K562 (cell line): ENCODE measurements around the gene MYCL. TPM values are rescaled to one million over a fixed set of nuclear protein-coding genes. Genes with fewer than 3 reads are reported as not detected.

Experiments
- ATAC-seq: fragments of 200-7000 bp; cut with Tn5 transposase; 3 replicates; pipeline ENCODE4 v1.9.1; 2020; ENCODE audit warnings: moderate library complexity
- BruUV-seq: library from RNA; stranded (reverse); fragments of 400-500 nt; replicated peaks from 2 replicates; lab custom pipeline; 2021; lab: Mats Ljungman, UMichigan
- CTCF ChIA-PET: fragments of 300-600 bp; formaldehyde crosslinking; extraction: SDS; loops from one replicate; lab custom pipeline; 2021; ENCODE audit warnings: low intra/inter-chr PET ratio; lab: Yijun Ruan, JAX
- POLR2A ChIA-PET: fragments of 300-600, 350-650 bp; sonication (Branson Sonifier 250); formaldehyde crosslinking; extraction: SDS; loops from one replicate; lab custom pipeline; 2021; ENCODE audit warnings: antibody characterized with exemption, inconsistent platforms; lab: Yijun Ruan, JAX
- DNase-seq, 4 experiments: peaks; one replicate each; pipeline versions ENCODE4 v3.0.0 to v3.0.0-alpha.2; 2011 to 2018; ENCODE audit warnings: low spot score in 3 of 4, mixed read lengths in 3 of 4; ENCODE audit errors: extremely low read depth in 1 of 4
- FAIRE-seq: peaks from 2 replicates; lab custom pipeline; 2011; peaks lifted over from hg19 to GRCh38; lab: Jason Lieb, UNC
- H2AFZ ChIP-seq: 2 replicates; pipeline ENCODE4 v1.6.0; 2011; ENCODE audit warnings: low read depth, low read length, control low read depth, inconsistent platforms
- H3K27ac ChIP-seq: fragments of 200-600 bp; 3 replicates; pipeline ENCODE4 v1.8.0; 2011; ENCODE audit warnings: low read depth, mild to moderate bottlenecking, control low read depth, inconsistent platforms, low read length, moderate library complexity, mixed read lengths; ENCODE audit errors: extremely low read depth
- H3K27me3 ChIP-seq, 2 experiments: fragments of 300-600 bp in 1 of 2; 2 replicates in 1 of 2; 3 replicates in 1 of 2; pipeline versions ENCODE4 v1.6.0 to v1.8.0; 2011; ENCODE audit warnings: inconsistent platforms in 2 of 2, low read length in 2 of 2, mild to moderate bottlenecking in 1 of 2, mixed read lengths in 1 of 2, moderate library complexity in 1 of 2; ENCODE audit not compliant: control insufficient read depth in 2 of 2, insufficient read depth in 2 of 2
- H3K36me3 ChIP-seq: fragments of 300-600 bp; 3 replicates; pipeline ENCODE4 v1.8.0; 2011; ENCODE audit warnings: mild to moderate bottlenecking, low read length, inconsistent platforms; ENCODE audit not compliant: control insufficient read depth, insufficient read depth
- H3K4me1 ChIP-seq, 2 experiments: fragments of 200-600 bp in 1 of 2; replicated peaks in 1 of 2; 2 replicates in 1 of 2; 3 replicates in 1 of 2; pipeline versions ENCODE4 v1.5.1 to v1.8.0; 2011; ENCODE audit warnings: inconsistent platforms in 2 of 2, low read length in 2 of 2, mild to moderate bottlenecking in 1 of 2, mixed read lengths in 1 of 2, moderate library complexity in 1 of 2; ENCODE audit not compliant: control insufficient read depth in 2 of 2, insufficient read depth in 2 of 2
- H3K4me2 ChIP-seq: 2 replicates; pipeline ENCODE4 v1.6.1; 2011; ENCODE audit warnings: low read length, control low read depth, inconsistent platforms, mixed read lengths; ENCODE audit not compliant: insufficient read depth
- H3K4me3 ChIP-seq: fragments of 200-600 bp; sonication (generic), shearing (Covaris generic); 2 replicates; pipeline ENCODE4 v1.5.1; 2016; ENCODE audit warnings: control low read depth, inconsistent platforms
- H3K79me2 ChIP-seq: fragments of 200-600 bp; 3 replicates; pipeline ENCODE4 v1.8.0; 2011; ENCODE audit warnings: low read length, inconsistent platforms; ENCODE audit not compliant: control insufficient read depth, insufficient read depth
- H3K9ac ChIP-seq, 2 experiments: 2 replicates each; pipeline versions ENCODE4 v1.6.0 to v1.6.1; 2011; ENCODE audit warnings: low read depth in 2 of 2, low read length in 2 of 2, control low read depth in 1 of 2, inconsistent platforms in 1 of 2, mild to moderate bottlenecking in 1 of 2, mixed read lengths in 1 of 2; ENCODE audit not compliant: insufficient read depth in 1 of 2
- H3K9me1 ChIP-seq: one replicate; pipeline ENCODE4 v1.6.0; 2011; ENCODE audit warnings: inconsistent platforms, mild to moderate bottlenecking, low read length, moderate library complexity; ENCODE audit not compliant: control insufficient read depth, insufficient read depth
- H3K9me3 ChIP-seq: replicated peaks from 2 replicates; pipeline ENCODE4 v1.5.1; 2011; ENCODE audit warnings: low read depth, low read length, inconsistent platforms; ENCODE audit not compliant: control insufficient read depth, insufficient read depth
- H4K20me1 ChIP-seq: replicated peaks from 2 replicates; pipeline ENCODE4 v1.6.1; 2011; ENCODE audit warnings: low read length, inconsistent platforms, mixed read lengths; ENCODE audit not compliant: control insufficient read depth, insufficient read depth
- ATF2 ChIP-seq: sonication (generic); formaldehyde crosslinking; IDR thresholded peaks from 2 replicates; pipeline ENCODE4 v1.8.1; 2022; ENCODE audit warnings: missing genetic modification reagents
- EWSR1 ChIP-seq: fragments of 450-650 bp; IDR thresholded peaks from 2 replicates; pipeline ENCODE4 v1.6.1; 2018; ENCODE audit warnings: borderline replicate concordance, mild to moderate bottlenecking, low read depth, moderate library complexity; ENCODE audit not compliant: partially characterized antibody
- FUS ChIP-seq: fragments of 200-400 bp; formaldehyde crosslinking; optimal IDR thresholded peaks from 2 replicates; pipeline ENCODE3; 2017; ENCODE audit warnings: low read depth, low read length
- KDM1A ChIP-seq, 2 experiments: fragments of 450-650 bp; IDR thresholded peaks; 2 replicates each; pipeline ENCODE4 v1.6.1; 2016; ENCODE audit warnings: mild to moderate bottlenecking in 2 of 2
- MAX ChIP-seq: sonication (generic); formaldehyde crosslinking; IDR thresholded peaks from 2 replicates; pipeline ENCODE4 v1.9.0; 2022; ENCODE audit warnings: mild to moderate bottlenecking, missing genetic modification reagents
- NFE2L1 ChIP-seq: fragments of 450-650 bp; IDR thresholded peaks from 2 replicates; pipeline ENCODE4 v1.6.1; 2016; ENCODE audit warnings: missing genetic modification characterization, low read depth, mild to moderate bottlenecking, missing compliant biosample characterization, moderate library complexity, borderline replicate concordance
- POLR3A ChIP-seq: IDR thresholded peaks from 2 replicates; pipeline ENCODE4 v1.6.1; 2011; ENCODE audit warnings: borderline replicate concordance, mild to moderate bottlenecking, moderate library complexity; ENCODE audit not compliant: insufficient read length, insufficient read depth; ENCODE audit errors: extremely low read depth
- ZBED1 ChIP-seq: IDR thresholded peaks from 2 replicates; pipeline ENCODE4 v1.6.1; 2014
- ZNF121 ChIP-seq: sonication (generic); formaldehyde crosslinking; conservative IDR thresholded peaks from 2 replicates; pipeline ENCODE4 v1.8.0; 2022; ENCODE audit warnings: missing genetic modification reagents
- ZNF274 ChIP-seq: IDR thresholded peaks from 2 replicates; pipeline ENCODE4 v1.6.1; 2011; ENCODE audit warnings: low read depth, mild to moderate bottlenecking, low read length, moderate library complexity, borderline replicate concordance
- WGBS: fragments of 100-300 bp; shearing (Covaris generic); methylation state at CpG from one replicate; pipeline ENCODE4 v1.1.6; 2016; ENCODE audit warnings: low coverage, mixed read lengths; ENCODE audit not compliant: insufficient coverage; ENCODE audit errors: missing lambda C conversion rate; 5-methylcytosine and 5-hydroxymethylcytosine counted together
- in situ Hi-C: fragments of 300-500 bp; cut with MboI; formaldehyde crosslinking; loops from 4 replicates; pipeline ENCODE4 v1.15.0; 2018; ENCODE audit warnings: inconsistent platforms, mixed read lengths
- intact Hi-C: fragments of 100-400 bp; cut with micrococcal nuclease; formaldehyde crosslinking; loops from 2 replicates; pipeline ENCODE4 v1.14.2; 2022
- polyA plus RNA-seq, 8 experiments: library from polyadenylated mRNA; depleted of rRNA in 4 of 8; stranded (reverse) in 5 of 8; unstranded in 3 of 8; fragments of >200 nt; fragmentation: Nextera tagmentation in 2 of 8; fragmentation: Illumina TruSeq in 1 of 8; extraction: Ambion mirVana in 2 of 8; extraction: Trizol in 1 of 8; gene quantifications; 2 replicates each; pipeline versions ENCODE4 v1.2.1 to v1.2.3, GENCODE V29; 2011 to 2014; ENCODE audit warnings: inconsistent platforms in 1 of 8, missing spikeins in 1 of 8
- total RNA-seq, 7 experiments: library from RNA; depleted of rRNA in 6 of 7; stranded (reverse); fragments of >200 nt in 6 of 7; fragmentation: Illumina TruSeq in 2 of 7; extraction: Trizol in 2 of 7; gene quantifications; 2 replicates each; pipeline versions ENCODE4 v1.2.1 to v1.2.3, GENCODE V29; 2011 to 2021; ENCODE audit warnings: low replicate concordance in 1 of 7

Gene MYCL
- total and polyA plus RNA-seq, 9 of the 15 experiments (the other 6 are each of a cell fraction or from before 2014, with no cell fraction given): 3.5 to 22.0 (median 12.8) TPM

GRCh38 chr1:39926343-39926793, 24.7 kb upstream of the MYCL start (continued):
- TF ChIP-seq POLR3A (no peak), FUS (no peak), EWSR1 (no peak), ZNF274 (no peak)

GRCh38 chr1:39925721-39926342, 24.1 kb upstream of the MYCL start:
- FAIRE-seq: no peak
- BruUV-seq: no TSS peak
- Histone ChIP-seq H3K4me3 (no peak overlapping the region), H4K20me1 (no peaks in the 10 kb centered on the region), H3K9me1 (no peaks in the 10 kb centered on the region), H3K9ac (peak overlapping the region in 1 of 2 experiments; percentile 27; a peak in 1 of 4 replicates), H3K4me1 (peaks cover 0 to 5% of the 10 kb centered on the region in 2 experiments; a peak in 2 of 5 replicates), H3K27me3 (peaks cover 22 to 62% of the 10 kb centered on the region in 2 experiments; a peak in 4 of 5 replicates), H3K27ac (no peak overlapping the region), H2AFZ (no peak overlapping the region), H3K4me2 (no peak overlapping the region), H3K79me2 (no peaks in the 10 kb centered on the region), H3K9me3 (no peaks in the 10 kb centered on the region), H3K36me3 (no peaks in the 10 kb centered on the region)
- POLR2A ChIA-PET: interaction anchor here (0.6 to 1.2 kb wide), 7 partner anchors 14 to 115 kb away, joined by 3 to 4 read pairs (median 3); partner anchors contain the start of gene CAP1
- in situ Hi-C loops: no loop called here
- 13% methylated on average over 2 of the region's 2 CpGs for WGBS
- DNase-seq: no peak
- intact Hi-C loops: no loop called here
- CTCF ChIA-PET: no interaction called here
- no peak; the same call in 2 of the 3 replicates for ATAC-seq
- no peak for TF ChIP-seq ZBED1
- TF ChIP-seq ATF2 (CRISPR knock-in tag): peak; percentile 73
- TF ChIP-seq MAX (CRISPR knock-in tag): 0 out of 2 replicates have a peak, but pooled peaks have one; percentile 3
- peak in 1 of 2 experiments; percentile 11; a peak in 1 of 4 replicates for TF ChIP-seq KDM1A (IDR thresholded peaks at IDR 0.05)
- TF ChIP-seq ZNF121 (CRISPR knock-in tag): peak; percentile 84
- no peak for TF ChIP-seq NFE2L1 (tag)
